ENCODE measurements around the gene NPHP4. TPM values are rescaled to one million over a fixed set of nuclear protein-coding genes. Genes with fewer than 3 reads are reported as not detected.
A peak's percentile ranks its signal among the peaks of the same experiment; 100 is the strongest.

The NPHP4 gene
- total RNA-seq, 4 donors from 2014 or later, result 11.2 to 24.5 (median 18.2) TPM

DNA sequence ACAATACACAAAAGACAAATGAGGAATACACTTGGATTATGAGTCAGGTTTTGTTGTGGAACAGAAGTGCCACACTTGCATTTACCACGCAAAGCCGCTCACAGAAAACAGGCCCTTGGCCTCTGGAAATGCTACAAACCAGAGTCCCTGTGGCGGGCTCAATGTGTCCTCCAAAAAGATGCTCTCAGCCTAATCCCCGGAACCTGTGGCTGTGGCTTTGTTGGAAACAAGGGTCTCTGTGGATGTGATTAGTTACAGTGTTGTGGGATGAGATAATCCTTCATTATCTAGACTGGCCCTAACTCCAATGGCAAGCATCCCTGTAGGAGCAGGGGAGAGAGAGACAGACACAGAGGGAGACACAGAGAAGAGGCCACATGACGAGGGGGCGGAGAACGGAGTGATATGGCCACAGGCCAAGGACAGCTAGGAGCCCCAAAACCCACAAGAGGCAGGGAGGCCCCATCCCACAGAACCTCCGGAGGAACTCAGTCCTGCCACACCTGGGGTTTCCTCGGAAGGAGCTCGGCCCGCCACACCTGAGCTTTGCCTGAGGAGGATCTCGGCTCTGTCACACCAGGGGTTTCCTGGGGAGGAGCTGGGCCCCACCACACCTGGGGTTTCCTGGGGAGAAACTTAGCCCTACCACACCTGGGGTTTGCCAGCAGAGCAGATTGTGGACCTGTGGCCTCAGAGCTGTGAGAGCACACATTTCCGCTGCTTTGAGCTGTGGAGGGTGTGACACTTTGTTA, 55.4 kb downstream of the NPHP4 start:
- WGBS, 2 donors, result 86 to 92% methylated on average over 13 of the region's 13 CpGs
- intact Hi-C loops (cut with DNase I; ENCODE audit: low total_unique reads), result no loop called here
- peak in 1 of 2 donors; percentile 78 for DNase-seq (ENCODE audit: low spot score in 2 of 2)
- TF ChIP-seq, protein P1, sequence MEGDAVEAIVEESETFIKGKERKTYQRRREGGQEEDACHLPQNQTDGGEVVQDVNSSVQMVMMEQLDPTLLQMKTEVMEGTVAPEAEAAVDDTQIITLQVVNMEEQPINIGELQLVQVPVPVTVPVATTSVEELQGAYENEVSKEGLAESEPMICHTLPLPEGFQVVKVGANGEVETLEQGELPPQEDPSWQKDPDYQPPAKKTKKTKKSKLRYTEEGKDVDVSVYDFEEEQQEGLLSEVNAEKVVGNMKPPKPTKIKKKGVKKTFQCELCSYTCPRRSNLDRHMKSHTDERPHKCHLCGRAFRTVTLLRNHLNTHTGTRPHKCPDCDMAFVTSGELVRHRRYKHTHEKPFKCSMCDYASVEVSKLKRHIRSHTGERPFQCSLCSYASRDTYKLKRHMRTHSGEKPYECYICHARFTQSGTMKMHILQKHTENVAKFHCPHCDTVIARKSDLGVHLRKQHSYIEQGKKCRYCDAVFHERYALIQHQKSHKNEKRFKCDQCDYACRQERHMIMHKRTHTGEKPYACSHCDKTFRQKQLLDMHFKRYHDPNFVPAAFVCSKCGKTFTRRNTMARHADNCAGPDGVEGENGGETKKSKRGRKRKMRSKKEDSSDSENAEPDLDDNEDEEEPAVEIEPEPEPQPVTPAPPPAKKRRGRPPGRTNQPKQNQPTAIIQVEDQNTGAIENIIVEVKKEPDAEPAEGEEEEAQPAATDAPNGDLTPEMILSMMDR (IDR thresholded peaks at IDR 0.05), result no peak
- TF ChIP-seq POLR2A (IDR thresholded peaks at IDR 0.05), result no peak
- H3K4me3 ChIP-seq (ENCODE audit: low read depth, poor library complexity, severe bottlenecking), result no peak overlapping the region

DNA sequence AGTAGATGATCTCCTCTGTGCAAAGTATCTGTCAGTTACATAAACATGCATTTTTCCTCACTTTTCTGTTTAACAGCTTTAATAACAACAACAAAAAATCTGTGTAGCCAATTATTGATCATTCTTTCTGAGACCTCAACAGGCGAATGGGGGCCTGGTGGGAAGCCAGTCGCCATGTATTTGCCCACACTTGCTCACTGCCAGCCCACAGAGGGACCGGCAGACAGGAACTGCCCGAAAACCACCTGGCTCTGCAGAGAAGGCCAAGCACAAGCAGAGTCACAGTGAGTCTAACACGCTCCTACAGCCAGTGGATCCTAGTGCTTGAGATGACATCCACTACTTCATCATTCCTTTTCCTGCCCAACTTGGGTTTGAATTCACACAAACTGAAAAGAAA, 56.1 kb downstream of the NPHP4 start:
- no peak overlapping the region for H3K4me3 ChIP-seq (ENCODE audit: low read depth, poor library complexity, severe bottlenecking)
- no peak for DNase-seq (ENCODE audit: low spot score in 2 of 2)
- TF ChIP-seq, protein P1 (IDR thresholded peaks at IDR 0.05), result no peak
- no peak for TF ChIP-seq POLR2A (IDR thresholded peaks at IDR 0.05)
- 88 to 95% methylated on average over 5 of the region's 5 CpGs for WGBS, 2 donors
- intact Hi-C loops (cut with DNase I; ENCODE audit: low total_unique reads), result no loop called here

DNA sequence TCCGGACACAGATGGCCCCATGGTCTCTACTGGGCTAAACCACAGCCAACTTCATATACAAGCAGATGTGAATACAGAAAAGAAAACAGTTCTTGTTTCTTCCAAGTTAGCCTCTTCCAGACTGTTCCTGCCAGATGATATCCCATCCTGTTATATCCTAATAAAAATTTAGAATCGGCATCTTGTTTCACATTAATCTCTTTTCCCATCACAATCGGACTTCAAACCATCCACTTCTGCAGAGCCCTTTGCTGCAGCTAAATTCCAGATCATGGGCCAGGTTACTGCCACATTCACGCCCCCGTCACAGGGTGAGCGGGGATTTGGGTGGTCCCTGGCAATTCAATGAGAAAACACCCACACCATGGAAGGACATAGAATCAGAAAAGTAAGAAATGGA, 57.2 kb downstream of the NPHP4 start:
- no peak for TF ChIP-seq POLR2A (IDR thresholded peaks at IDR 0.05)
- TF ChIP-seq, protein P1 (IDR thresholded peaks at IDR 0.05), result no peak
- intact Hi-C loops (cut with DNase I; ENCODE audit: low total_unique reads), result no loop called here
- peak in 1 of 2 donors; percentile 45 for DNase-seq (ENCODE audit: low spot score in 2 of 2)
- H3K4me3 ChIP-seq (ENCODE audit: low read depth, poor library complexity, severe bottlenecking), result no peak overlapping the region
- WGBS, 2 donors, result 83% methylated on average over 6 of the region's 6 CpGs

DNA sequence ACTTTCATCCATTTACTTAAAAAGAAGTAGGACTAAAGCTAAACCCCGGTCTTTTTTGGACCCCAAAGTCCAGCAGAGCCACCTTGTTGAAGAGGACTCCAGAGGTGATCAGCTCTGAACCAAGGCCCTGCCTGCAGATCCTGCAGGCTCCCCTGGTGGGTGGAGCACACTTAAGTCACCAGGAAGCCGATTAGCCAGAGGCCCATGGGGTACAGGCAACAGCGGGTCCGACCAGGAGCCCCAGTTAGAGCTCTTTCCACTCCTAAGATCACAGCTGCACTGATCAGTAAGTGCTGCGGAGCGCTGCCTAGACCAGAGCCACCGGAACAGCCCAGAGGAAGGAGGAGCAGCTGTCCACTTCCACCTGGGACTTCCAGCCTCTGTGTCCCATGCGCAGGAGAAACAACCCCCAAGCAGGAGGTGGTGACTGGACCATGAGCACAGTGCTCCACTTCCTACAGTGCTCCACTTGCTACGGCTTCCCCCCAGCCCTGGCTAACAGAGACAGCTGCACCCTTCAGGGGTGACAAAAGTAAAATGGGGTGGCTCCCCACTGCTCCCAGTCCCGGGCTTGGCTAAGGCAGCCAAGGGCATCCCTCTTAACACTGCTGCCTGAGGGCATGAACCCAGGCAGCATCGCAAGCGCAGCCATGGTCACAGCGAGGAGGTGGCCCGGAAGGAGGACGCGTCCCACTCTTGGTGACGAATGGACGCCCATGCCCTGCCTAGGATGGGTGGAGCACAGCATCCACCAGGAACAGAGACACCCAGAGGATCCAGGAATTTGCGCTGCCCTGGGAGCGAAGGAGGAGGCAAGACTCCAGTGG, 58.0 kb downstream of the NPHP4 start:
- no peak overlapping the region for H3K4me3 ChIP-seq (ENCODE audit: low read depth, poor library complexity, severe bottlenecking)
- peak in 1 of 2 donors; percentile 63 for DNase-seq (ENCODE audit: low spot score in 2 of 2)
- intact Hi-C loops (cut with DNase I; ENCODE audit: low total_unique reads), result no loop called here
- TF ChIP-seq POLR2A (IDR thresholded peaks at IDR 0.05), result no peak
- TF ChIP-seq, protein P1 (IDR thresholded peaks at IDR 0.05), result no peak
- 85 to 94% methylated on average over 13 to 20 of the region's 20 CpGs for WGBS, 2 donors

DNA sequence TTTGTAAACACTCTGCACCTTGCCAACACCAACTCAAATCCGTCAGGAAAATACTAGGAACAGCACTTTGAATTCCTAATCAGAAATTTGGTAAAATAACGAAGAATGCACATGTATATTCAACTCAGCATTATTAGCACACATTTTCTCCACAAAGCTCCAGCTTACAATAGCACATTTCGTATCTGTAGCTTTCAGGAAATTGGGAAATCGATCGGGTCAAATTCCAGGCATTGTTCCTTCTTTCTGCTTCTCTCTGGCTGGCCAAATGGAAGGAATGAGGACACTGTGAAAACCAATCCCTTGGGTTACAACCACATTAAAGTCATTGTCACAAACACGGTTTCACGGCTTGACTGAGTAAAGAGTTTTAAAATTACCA, 58.6 kb downstream of the NPHP4 start:
- no peak for DNase-seq (ENCODE audit: low spot score in 2 of 2)
- WGBS, 2 donors, result 67 to 76% methylated on average over 7 of the region's 7 CpGs
- H3K4me3 ChIP-seq (ENCODE audit: low read depth, poor library complexity, severe bottlenecking), result no peak overlapping the region
- TF ChIP-seq, protein P1 (IDR thresholded peaks at IDR 0.05), result no peak
- TF ChIP-seq POLR2A (IDR thresholded peaks at IDR 0.05), result no peak
- intact Hi-C loops (cut with DNase I; ENCODE audit: low total_unique reads), result no loop called here

Data from lower leg skin (tissue), 4 donors.